Myocyte (in vitro differentiated cells): ENCODE data around the gene C1QL1. TPM values are rescaled to one million over a fixed set of nuclear protein-coding genes. Genes with fewer than 3 reads are reported as not detected.

ENCODE experiments used
- DNase-seq: peaks from one replicate; pipeline ENCODE4 v3.0.0-alpha.2; 2012; ENCODE audit warnings: low read depth
- total RNA-seq: library from RNA; depleted of rRNA; stranded (reverse); fragments of >200 nt; gene quantifications from 2 replicates; pipeline ENCODE4 v1.2.3, GENCODE V29; 2014

Gene C1QL1
- total RNA-seq, 1 donor from 2014 or later = 0.11 TPM

- DNase-seq = no peak
Observed at GRCh38 chr17:44932096-44932786, 35.9 kb downstream of the C1QL1 start.

- no peak for DNase-seq
Observed at GRCh38 chr17:44931376-44931775, 36.7 kb downstream of the C1QL1 start.

- DNase-seq = no peak
Observed at GRCh38 chr17:44930667-44931066, 37.4 kb downstream of the C1QL1 start.

GRCh38 chr17:44928950-44929720 lies 39.0 kb downstream of the C1QL1 start:
- DNase-seq = peak; percentile 89

- no peak for DNase-seq
Observed at GRCh38 chr17:44928136-44928535, 40.0 kb downstream of the C1QL1 start.

GRCh38 chr17:44927696-44928095 lies 40.4 kb downstream of the C1QL1 start:
- no peak for DNase-seq

DNA sequence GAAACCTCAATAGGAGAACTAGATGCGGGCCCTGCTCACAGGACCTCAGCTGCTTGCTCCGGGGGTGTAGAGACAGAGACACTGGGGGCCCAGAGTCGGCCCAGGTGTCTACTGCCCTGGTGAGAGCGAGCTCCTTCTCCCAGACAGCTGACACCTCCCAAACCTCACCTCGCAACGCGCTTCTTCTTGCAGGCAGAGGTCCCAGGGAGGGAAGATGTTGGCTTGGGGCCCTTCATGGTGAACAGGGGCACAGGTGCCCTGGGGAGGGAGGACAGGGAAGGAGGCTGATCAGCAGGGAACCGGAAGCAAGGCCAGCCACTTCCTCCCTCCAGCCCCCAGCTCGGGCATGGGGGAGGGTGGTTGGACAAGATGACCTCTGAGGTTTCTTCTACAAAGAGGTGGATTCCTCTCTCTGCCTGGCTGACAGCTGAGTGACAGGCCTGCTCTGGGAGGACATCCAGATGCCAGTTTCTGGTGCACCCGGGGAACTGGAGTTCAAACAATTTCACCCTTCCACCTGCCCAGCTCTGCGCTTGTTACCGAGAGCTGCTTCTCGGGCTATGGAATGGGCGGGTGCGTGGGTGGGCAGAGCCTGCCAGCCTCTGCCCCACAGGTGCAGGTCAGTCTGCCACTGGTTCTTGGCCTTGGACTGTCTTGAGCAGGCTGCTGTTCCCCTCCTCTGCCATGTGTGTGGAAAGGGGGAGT lies 41.1 kb downstream of the C1QL1 start:
- peak; percentile 21 for DNase-seq

DNA sequence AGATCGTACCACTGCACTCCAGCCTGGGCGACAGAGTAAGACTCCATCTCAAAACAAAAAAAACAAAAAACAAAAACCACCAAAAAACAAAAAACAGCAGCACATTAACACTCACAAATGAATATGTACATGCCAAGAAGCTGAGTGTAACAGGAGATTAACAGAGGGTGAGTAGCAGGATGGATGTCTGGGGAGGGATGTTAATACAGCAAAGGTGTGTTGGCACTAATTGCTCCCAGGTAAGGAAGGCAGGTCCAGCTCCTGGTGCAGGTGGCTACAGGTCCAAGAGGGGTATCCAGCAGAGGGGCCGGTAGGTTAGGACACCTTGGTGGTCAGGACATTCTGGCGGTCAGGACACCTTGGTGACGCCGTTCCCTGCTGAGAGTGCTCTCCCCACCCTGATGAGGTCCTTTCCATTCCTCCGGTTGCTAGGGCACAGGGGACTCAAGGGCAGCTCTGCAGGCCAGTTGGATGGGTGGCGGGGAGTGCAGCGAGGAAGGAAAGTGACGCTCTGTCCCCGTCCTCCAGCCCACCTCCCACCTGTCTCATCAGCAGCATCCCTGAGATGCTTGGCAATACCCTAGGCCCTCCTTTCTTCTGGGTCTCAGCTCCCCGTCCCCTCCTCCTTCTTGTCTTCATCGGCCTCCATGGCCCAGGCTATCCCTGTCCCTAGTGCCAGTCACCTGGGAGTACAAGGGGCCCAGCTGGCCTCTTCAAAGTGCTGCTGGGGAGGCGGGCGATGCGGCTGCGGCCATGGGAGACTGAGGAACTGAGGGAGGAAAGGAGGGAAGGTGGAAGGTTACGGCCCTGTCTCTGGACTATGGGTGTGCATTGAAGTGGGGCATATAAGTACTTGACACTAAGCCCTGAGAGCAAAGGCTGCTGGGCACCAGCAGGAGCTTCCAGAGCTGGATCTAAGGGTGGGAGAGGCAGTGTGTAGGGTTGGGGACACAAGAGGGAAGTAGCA lies 42.1 kb downstream of the C1QL1 start:
- no peak for DNase-seq

GRCh38 chr17:44924107-44924544 lies 44.0 kb downstream of the C1QL1 start:
- DNase-seq = no peak

GRCh38 chr17:44922746-44923470 lies 45.2 kb downstream of the C1QL1 start:
- no peak for DNase-seq

GRCh38 chr17:44922136-44922535 lies 46.0 kb downstream of the C1QL1 start:
- no peak for DNase-seq

- DNase-seq = no peak
Observed at GRCh38 chr17:44921122-44921882, 46.8 kb downstream of the C1QL1 start.

DNA sequence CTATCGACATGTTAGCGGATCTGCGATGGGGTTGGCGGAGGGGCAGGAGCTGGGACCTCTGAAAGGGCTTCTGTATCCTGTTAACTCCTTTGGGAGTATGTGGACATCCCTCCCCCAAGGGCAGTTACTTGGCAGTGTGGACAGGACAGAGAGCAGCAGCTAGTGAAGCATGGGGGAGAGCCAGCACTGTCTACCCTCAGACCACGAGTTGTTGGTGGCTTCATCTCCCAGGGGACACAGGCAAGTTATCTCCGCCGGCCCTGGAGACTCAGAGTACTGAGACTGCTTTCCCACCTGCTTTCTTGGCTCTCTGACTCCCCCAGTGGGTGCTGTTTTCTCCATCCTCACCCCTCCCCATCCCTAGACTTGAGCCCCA lies 47.5 kb downstream of the C1QL1 start:
- peak; percentile 46 for DNase-seq

DNA sequence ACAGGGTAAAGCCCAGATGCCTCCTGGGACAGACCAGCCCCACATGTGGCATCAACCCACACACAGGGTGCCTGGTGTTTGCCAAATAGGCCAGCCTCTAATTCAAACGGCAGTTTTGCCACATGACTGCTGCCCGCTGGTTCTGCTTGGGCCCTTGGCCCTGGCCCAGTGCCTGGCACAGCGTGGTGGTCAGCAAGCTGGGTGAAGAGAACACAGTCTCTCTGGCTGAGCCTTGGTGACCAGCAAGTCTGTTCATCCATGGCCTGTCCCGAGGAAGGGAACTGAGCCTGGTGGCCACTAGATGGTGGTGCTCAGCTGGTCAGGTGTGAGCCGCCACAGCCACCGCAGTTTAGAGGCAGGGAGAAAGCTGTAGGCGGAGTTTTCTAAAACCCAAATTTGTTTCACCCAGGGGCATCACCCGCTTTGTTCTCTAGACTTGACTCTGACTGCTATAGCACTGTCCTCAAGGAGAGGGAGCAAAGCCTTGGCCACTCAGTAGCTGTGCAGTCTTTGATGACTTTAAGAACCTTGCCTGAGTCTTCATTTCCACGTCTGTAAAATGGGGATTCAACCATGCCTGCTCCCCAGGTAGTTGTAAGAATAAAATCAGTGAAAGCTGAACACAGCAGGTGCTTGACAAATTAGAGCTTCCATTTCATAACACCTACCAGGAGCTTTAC lies 48.1 kb downstream of the C1QL1 start:
- DNase-seq = peak; percentile 87

GRCh38 chr17:44919411-44919810 lies 48.7 kb downstream of the C1QL1 start:
- no peak for DNase-seq

DNA sequence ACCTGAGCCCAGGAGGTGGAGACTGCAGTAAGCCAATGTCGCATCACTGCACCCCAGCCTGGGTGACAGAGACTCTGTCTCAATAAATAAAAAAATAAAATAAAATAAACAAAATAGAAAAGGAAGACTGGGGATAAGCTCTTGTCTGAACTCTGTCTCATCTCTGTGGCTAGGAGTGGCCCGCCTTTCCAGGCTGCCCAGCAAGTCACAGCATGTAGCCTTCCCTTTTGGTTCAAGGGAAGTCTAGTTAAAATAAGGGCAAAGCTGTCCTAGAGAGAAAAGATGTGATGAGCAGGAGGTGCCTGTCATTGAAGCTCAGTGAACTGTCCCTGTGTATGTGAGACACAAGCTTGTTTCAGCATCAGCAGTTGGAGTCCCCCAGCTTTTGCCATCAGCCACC lies 50.1 kb downstream of the C1QL1 start:
- DNase-seq = no peak

DNA sequence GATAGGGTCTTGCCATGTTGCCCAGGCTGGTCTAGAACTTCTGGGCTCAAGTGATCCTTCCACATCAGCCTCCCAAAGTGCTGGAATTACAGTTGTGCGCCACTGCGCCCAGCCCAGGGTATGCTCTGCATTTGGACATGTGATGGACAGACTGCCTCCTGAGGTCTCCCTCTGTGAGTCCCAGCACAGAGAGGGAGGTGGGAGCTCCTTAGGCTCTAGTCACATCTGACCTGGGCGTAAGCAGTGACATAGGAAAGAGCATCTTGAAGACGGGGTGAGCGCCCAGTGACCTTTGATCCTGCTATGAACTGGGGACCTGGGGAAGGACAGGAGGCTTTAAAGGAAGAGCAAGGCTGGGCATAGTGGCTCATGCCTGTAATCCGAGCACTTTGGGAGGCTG lies 50.6 kb downstream of the C1QL1 start:
- no peak for DNase-seq

DNA sequence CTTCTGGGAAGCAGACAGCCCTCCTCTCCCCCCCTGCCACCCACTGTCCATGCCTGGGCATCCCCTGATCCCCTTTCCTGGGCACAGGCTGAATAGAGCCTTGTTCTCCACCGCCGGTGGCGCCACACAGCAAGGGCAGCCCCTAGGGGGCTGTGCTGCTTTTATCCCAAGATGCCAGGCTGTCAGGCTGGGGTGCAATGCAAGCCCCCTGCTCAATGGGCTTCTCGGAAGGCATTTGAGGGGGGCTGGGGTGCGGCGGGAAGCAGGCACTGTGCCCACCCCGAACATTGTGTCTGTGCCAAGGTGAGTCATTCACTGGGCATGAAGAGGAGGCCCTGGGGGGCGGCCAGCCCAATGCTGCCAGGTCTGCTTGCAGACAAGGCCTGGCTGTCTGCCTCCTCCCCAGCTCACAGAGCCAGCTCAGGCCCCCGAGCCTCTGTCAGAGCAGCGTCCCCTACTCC lies 51.3 kb downstream of the C1QL1 start:
- peak; percentile 44 for DNase-seq
